GM18499 (cell line): ENCODE measurements around the gene AARSD1.
"Not testable (repeated sequence)": the region's sequence is repeated elsewhere in the genome, so short reads cannot be mapped to it uniquely, and the experiment has no call there.

Experiments
- ATAC-seq: cut with Tn5 transposase; IDR thresholded peaks from one replicate; pipeline ENCODE4 v1.9.1; 2021; ENCODE audit warnings: moderate number of reproducible peaks; ENCODE audit not compliant: insufficient read depth, unreplicated experiment

Gene AARSD1, protein sequence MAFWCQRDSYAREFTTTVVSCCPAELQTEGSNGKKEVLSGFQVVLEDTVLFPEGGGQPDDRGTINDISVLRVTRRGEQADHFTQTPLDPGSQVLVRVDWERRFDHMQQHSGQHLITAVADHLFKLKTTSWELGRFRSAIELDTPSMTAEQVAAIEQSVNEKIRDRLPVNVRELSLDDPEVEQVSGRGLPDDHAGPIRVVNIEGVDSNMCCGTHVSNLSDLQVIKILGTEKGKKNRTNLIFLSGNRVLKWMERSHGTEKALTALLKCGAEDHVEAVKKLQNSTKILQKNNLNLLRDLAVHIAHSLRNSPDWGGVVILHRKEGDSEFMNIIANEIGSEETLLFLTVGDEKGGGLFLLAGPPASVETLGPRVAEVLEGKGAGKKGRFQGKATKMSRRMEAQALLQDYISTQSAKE

DNA sequence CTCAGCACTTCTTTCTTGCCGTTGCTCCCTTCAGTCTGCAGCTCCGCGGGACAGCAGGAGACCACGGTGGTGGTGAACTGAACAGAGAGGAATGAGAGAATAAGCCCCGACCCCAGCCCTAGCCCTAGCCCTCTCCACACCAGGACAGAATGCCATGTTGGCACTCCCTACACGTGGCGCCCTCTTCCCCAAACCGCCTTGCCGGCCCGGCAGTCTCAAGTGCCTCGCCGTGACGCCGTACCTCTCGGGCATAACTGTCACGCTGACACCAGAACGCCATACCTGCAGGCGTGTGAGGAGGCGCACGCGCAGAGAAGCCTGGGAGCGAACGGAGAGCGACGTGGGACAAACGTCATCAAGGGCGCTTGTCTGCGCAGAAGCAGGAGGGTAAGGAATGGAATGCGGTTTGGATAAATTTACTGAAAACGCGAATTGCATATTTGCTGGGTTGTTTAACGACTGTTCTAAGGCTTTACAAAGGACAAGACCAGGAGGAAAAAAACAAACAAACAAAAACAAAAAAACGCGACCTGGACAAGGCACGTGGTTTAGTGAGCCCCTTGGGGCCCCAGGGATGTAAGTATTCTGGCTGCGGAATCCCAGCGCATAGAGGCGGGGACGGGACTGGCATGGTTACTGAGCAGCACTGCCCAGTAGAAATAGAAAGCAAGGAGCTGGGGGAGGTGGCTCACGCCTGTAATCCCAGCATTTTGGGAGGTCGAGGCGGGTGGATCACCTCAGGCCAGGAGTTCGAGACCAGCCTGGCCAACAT is at the start of gene AARSD1:
AARSD1 (minus strand) TSS at position 294 of the 772 bp plus-strand sequence; CDS start at position 280, 14 bp downstream.
- no peak for ATAC-seq

DNA sequence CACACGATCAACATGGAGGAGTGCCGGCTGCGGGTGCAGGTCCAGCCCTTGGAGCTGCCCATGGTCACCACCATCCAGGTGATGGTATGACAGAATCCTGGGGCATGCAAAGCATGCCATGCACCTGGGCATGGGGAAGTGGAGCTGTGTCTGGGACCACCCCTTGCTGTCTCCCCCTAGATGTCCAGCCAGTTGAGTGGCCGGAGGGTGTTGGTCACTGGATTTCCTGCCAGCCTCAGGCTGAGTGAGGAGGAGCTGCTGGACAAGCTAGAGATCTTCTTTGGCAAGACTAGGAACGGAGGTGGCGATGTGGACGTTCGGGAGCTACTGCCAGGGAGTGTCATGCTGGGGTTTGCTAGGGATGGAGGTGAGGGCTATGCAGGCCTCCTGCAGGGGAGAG is 49.0 kb upstream of the AARSD1 start:
- ATAC-seq, result no peak

- ATAC-seq, result no peak
These were observed 47.6 kb upstream of the AARSD1 start for GRCh38 chr17:43011728-43012472.

DNA sequence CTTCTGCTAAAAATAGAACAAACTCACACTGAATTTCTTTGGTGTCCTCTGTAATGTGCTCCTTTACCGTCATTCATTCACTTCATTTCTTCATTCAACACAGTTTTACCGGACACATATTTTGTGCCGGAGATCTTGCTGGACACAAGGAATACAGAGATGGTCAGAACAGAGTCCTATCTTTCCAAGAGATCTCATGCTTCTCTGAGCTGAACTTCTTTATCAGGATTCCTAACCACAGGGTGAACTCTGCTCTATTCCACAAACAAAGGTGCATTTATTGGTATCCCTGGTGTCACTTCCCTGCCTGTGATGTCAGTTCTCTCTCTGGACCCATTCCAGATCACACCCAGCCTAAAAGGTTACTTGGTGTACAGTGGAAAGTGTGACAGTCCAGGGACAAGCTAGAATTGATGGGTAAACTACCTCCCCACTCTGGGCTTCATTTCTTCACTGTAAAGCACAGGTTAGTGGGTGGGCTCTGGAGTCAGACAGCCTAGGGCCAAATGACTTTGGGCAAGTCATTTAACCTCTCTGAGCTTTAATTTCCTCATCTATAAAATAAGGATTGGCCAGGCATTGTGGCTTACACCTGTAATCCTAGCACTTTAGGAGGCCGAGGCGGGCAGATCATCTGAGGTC is 46.5 kb upstream of the AARSD1 start:
- no peak for ATAC-seq

DNA sequence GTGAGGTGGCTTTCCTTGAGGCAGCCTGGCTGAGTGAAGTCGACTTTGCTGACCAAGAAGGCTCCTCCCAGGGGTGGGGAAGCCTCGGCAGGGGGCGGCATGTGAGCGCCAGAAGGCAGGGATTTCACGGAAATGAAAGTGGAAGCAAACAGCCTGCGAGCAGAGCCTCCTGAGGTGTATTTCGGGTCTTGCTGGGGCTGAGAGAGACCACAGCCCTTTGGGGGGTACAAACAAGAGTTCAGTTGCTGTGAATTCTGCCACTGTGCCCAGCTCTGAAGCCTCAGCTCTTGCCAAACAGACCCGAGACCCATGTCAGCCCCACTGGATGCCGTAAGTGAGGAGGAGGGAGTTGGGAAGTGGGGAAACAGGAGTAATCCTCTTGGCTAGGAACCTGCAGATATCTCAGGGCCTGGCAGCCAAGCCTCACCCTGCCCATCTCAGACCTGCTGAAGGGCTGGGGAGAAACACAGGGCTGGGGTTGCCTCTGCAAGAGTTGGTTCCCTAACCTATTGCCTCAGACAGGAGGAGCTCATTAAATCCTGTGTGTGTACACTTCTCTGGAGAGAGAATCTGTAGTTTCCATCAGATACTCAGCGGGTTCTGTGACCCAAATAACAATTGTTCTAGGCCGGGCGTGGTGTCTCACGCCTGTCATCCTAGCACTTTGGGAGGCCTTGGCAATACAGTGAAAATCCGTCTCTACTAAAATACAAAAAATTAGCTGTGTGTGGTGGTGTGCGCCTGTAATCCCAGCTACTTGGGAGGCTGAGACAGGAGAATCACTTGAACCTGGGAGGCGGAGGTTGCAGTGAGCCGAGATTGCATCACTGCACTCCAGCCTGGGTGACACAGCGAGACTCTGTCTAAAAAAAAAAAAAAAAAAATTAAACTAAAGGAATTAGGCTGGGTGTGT is 42.6 kb upstream of the AARSD1 start, which contains the start of gene IFI35:
IFI35 (plus strand) TSS at position 146 of the 913 bp plus-strand sequence; CDS start at position 310, 164 bp downstream.
- ATAC-seq, result no peak

DNA sequence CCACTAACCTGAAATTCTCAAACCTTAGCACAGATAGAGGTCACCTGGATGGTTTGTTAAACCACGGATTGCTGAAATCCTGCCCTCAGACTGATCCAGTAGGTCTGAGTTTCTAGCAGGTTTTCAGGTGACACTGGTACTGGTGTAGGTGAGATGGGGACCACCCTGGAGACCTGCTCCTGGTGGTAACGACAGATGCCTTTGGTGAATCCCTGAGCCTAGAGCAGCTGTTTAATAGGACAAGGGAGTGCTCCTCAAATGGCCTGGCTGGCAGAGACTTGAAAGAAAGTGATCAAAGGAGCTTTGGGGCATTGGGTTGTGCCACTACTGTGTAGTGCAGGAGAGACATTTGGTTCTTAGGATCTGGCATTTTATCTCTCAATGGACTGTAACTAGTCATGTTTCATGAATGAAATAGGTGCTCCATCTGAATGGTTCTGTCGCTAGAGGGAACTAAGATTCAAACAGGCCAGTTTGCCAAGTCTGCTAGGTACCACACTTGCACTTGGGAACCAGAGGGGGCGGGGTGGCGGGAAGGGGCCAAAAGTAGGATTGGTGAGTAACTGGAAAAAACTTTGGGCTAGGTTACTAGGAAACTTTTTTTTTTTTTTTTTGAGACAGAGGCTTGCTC is 39.4 kb upstream of the AARSD1 start:
- ATAC-seq, result no peak

GRCh38 chr17:43000894-43001293 is 36.6 kb upstream of the AARSD1 start:
- not testable (repeated sequence) for ATAC-seq

DNA sequence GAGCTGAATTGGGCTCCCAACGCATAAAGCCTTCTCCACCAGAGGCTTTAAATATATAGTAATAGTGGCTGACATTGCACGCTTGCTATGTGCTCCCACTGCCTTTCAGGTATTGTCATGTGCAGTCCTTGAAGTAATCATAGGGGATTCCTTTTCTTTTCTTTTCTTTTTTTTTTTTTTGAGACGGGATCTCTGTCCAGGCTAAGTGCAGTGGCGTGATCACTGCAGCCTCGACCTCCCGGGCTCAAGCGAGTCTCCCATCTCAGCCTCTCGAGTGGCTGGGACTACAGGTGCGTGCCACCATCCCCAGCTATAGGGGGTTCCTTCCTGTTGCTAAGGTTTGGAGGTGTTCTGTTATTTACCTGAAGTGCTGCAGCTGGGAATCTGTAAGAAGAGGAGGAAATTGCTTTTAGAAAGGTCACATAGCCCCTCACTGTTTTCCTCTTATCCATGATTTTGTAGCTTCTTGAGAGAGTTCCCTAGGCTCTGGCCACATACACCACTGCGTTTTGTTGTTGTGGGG is 34.8 kb upstream of the AARSD1 start:
- no peak for ATAC-seq

- peak; percentile 84 for ATAC-seq
These were observed 34.0 kb upstream of the AARSD1 start, which contains the start of gene RPL27 for GRCh38 chr17:42997984-42998938. Gene RPL27 (plus strand): TSS chr17:42998419. CDS start chr17:42998751, 332 bp downstream.

- ATAC-seq, result no peak
These were observed 33.2 kb upstream of the AARSD1 start for GRCh38 chr17:42997390-42997983.

DNA sequence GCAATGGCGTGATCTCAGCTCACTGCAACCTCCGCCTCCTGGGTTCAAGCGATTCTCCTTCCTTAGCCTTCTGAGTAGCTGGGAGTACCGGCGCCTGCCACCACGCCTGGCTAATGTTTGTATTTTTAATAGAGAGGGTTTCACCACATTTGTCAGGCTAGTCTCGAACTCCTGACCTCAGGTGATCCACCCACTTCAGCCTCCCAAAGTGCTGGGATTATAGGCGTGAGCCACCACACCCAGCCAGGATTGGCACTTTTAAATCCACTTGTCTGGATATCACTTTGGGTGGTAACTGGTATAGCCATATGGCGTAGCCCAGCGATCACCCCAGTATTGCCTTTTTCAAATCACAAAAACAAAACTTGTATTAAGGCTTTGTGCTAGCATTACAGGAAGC is 29.7 kb upstream of the AARSD1 start:
- ATAC-seq, result not testable (repeated sequence)

- ATAC-seq, result no peak
These were observed 28.6 kb upstream of the AARSD1 start for GRCh38 chr17:42992872-42993271.

GRCh38 chr17:42991471-42991870 is 27.2 kb upstream of the AARSD1 start:
- no peak for ATAC-seq

DNA sequence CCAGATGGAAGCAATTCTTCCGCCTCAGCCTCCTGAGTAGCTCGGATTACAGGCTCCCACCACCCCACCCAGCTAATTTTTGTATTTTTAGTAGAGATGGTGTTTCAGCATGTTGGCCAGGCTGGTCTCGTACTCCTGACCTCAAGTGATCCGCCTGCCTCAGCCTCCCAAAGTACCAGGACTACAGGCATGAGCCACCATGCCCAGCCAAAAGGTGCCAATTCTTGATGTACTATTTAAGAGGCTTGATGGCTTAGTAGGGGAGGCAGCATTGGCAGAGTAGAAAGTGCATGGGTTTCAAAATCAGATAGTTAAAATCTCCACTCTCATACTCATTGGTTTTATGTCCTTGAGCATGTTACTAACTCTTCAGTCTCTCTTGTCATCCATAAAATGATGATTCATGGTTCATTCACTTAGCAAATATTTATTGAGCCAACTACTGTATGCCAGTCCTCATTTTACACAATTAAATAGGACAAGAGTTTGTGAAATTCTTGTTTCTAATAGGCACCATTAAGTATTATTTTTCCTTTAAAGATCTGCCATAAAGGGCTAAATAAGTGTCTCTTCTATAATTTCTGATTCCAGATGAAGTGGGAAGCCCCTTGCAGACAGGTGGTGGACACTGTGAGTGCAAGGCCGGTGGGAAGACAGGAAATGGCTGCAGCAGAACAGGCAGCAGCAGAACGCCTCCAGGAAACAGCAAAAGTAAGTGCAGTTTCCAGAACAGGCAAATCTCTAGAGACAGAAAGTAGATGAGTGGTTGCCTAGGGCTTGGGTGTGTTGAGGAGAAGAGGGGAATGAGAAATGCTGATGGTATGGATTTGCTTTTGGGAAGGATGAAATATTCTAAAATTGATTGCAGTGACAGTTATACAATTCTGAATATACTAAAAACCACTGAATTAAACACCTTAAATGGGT is 25.7 kb upstream of the AARSD1 start:
- no peak for ATAC-seq

DNA sequence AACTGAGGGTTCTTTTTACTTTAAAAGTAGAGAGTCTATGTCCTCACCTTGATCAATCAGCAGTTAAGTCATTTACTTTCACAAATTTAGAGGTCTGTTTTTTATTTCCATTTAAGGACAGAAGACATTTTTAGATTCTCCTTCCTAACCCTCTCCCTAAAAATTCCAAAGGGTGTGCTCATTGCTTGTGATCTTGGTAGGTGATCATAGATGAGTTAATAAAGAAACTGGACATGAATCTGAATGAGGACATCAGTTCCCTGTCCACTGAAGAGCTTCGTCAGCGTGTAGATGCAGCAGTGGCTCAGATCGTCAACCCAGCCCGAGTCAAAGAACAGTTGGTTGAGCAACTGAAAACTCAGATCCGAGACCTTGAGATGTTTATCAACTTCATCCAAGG is 24.9 kb upstream of the AARSD1 start:
- no peak for ATAC-seq

DNA sequence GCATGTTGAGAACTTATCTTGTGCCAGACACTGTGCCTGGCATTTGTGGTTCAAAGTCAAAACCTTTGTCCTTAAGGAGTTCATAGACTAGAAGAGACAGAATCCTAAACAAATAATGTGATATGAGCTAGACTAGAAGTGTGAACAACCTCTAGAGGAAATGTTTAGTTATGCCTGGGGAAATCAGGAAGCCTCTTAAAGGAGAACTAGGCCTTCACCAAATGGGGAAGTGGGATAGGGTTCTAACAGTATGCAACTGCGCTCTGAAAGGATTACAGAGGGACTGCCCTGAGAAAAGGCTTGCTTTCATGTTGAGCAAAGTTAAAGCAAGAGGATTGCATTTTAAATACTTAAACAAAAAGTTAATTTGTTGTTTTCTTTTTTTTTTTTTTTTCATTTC is 21.0 kb upstream of the AARSD1 start:
- ATAC-seq, result no peak
